Measurements from ENCODE around the gene RNF133. TPM values are rescaled to one million over a fixed set of nuclear protein-coding genes. Genes with fewer than 3 reads are reported as not detected.

Gene RNF133
- total RNA-seq, 2 donors from 2014 or later, result 0.15 to 0.50 TPM

- intact Hi-C loops (cut with DNase I), result no loop called here
- DNase-seq (no peak), ATAC-seq (no peak)
Measured at GRCh38 chr7:122652876-122653275, 46.0 kb downstream of the RNF133 start.

- DNase-seq (no peak), ATAC-seq (peak in 1 of 2 donors; percentile 65)
- intact Hi-C loops (cut with DNase I), result no loop called here
Measured at GRCh38 chr7:122651451-122651850, 47.5 kb downstream of the RNF133 start.

Other genes starting within 250 kb of the RNF133 start
- under 1 TPM; 0.35 to 0.63 TPM for gene RNF148, start 3.8 kb upstream of the RNF133 start, total RNA-seq
- gene CADPS2, start 187.3 kb upstream of the RNF133 start, total RNA-seq, result 10 to 100 TPM; 11.5 to 14.4 TPM